ENCODE measurements around the gene KIF26B. TPM values are rescaled to one million over a fixed set of nuclear protein-coding genes. Genes with fewer than 3 reads are reported as not detected.

Gene KIF26B
- polyA plus RNA-seq, 1 donor from 2014 or later: 6.3 TPM

GRCh38 chr1:245512181-245512888 is 357.6 kb downstream of the KIF26B start:
- H3K9ac ChIP-seq (ENCODE audit: low read length): no peak overlapping the region
- H3K4me3 ChIP-seq (ENCODE audit: low read length): no peak overlapping the region
- no peak overlapping the region for H3K27ac ChIP-seq (ENCODE audit: low read length)
- no peaks in the 10 kb centered on the region for H4K20me1 ChIP-seq (ENCODE audit: insufficient read depth)
- no peaks in the 10 kb centered on the region for H3F3A ChIP-seq (ENCODE audit: insufficient read depth, low read length, poor library complexity, severe bottlenecking)
- no peaks in the 10 kb centered on the region for H3K36me3 ChIP-seq (ENCODE audit: insufficient read depth, low read length)
- no peaks in the 10 kb centered on the region for H3K9me3 ChIP-seq (ENCODE audit: low read length)
- H2AFZ ChIP-seq (ENCODE audit: low read depth, low read length): no peak overlapping the region
- no peak overlapping the region for H3K4me2 ChIP-seq (ENCODE audit: low read length)
- H3K27me3 ChIP-seq (ENCODE audit: insufficient read depth, low read depth, low read length): no peaks in the 10 kb centered on the region
- no peaks in the 10 kb centered on the region for H3K79me2 ChIP-seq (replicated peaks; ENCODE audit: insufficient read depth, low read length)
- TF ChIP-seq POLR2AphosphoS5 (IDR thresholded peaks at IDR 0.05): no peak
- no peak for TF ChIP-seq EZH2 (IDR thresholded peaks at IDR 0.05; ENCODE audit: borderline replicate concordance, insufficient read depth, low read length, poor library complexity, severe bottlenecking)
- no peak for TF ChIP-seq TAF1 (IDR thresholded peaks at IDR 0.05; ENCODE audit: low read depth)
- TF ChIP-seq MXI1 (conservative IDR thresholded peaks at IDR 0.05; ENCODE audit: poor library complexity, severe bottlenecking): no peak
- TF ChIP-seq RAD21 (conservative IDR thresholded peaks at IDR 0.05): no peak
- no peak for TF ChIP-seq REST (IDR thresholded peaks at IDR 0.05; ENCODE audit: borderline replicate concordance)
- no peak for TF ChIP-seq EP300 (conservative IDR thresholded peaks at IDR 0.05; ENCODE audit: poor library complexity, severe bottlenecking)
- no peak for TF ChIP-seq CTCF (IDR thresholded peaks at IDR 0.05; ENCODE audit: poor library complexity, severe bottlenecking)
- TF ChIP-seq SMC3 (conservative IDR thresholded peaks at IDR 0.05; ENCODE audit: poor library complexity): no peak
- no peaks in the 10 kb centered on the region for H3K9me2 ChIP-seq (ENCODE audit: insufficient read depth, low read length)

- Histone ChIP-seq H3K27me3 (ENCODE audit: insufficient read depth, low read depth, low read length) (no peaks in the 10 kb centered on the region), H3K27ac (ENCODE audit: low read length) (no peak overlapping the region), H3K79me2 (replicated peaks; ENCODE audit: insufficient read depth, low read length) (no peaks in the 10 kb centered on the region)
Measured at GRCh38 chr1:245512980-245513578, 358.3 kb downstream of the KIF26B start.

More at GRCh38 chr1:245512980-245513578, 358.3 kb downstream of the KIF26B start:
- no peak for TF ChIP-seq EP300 (conservative IDR thresholded peaks at IDR 0.05; ENCODE audit: poor library complexity, severe bottlenecking)
- no peak overlapping the region for H2AFZ ChIP-seq (ENCODE audit: low read depth, low read length)
- H3K4me2 ChIP-seq (ENCODE audit: low read length): no peak overlapping the region
- H3K9me3 ChIP-seq (ENCODE audit: low read length): no peaks in the 10 kb centered on the region
- H3K4me3 ChIP-seq (ENCODE audit: low read length): no peak overlapping the region
- H3F3A ChIP-seq (ENCODE audit: insufficient read depth, low read length, poor library complexity, severe bottlenecking): no peaks in the 10 kb centered on the region
- no peaks in the 10 kb centered on the region for H3K36me3 ChIP-seq (ENCODE audit: insufficient read depth, low read length)
- no peak overlapping the region for H3K9ac ChIP-seq (ENCODE audit: low read length)
- H3K9me2 ChIP-seq (ENCODE audit: insufficient read depth, low read length): no peaks in the 10 kb centered on the region
- no peaks in the 10 kb centered on the region for H4K20me1 ChIP-seq (ENCODE audit: insufficient read depth)

All from neural cell (in vitro differentiated cells).